HG02870 (cell line): ENCODE measurements around the gene CCSER1.
"Not testable (repeated sequence)": the region's sequence is repeated elsewhere in the genome, so short reads cannot be mapped to it uniquely, and the experiment has no call there.

Source experiments
- ATAC-seq: cut with Tn5 transposase; IDR thresholded peaks from one replicate; pipeline ENCODE4 v1.9.1; 2021; ENCODE audit warnings: mild to moderate bottlenecking, moderate library complexity; ENCODE audit not compliant: unreplicated experiment

Gene CCSER1

GRCh38 chr4:91108751-91109150 is 981.6 kb downstream of the CCSER1 start:
- ATAC-seq: no peak

DNA sequence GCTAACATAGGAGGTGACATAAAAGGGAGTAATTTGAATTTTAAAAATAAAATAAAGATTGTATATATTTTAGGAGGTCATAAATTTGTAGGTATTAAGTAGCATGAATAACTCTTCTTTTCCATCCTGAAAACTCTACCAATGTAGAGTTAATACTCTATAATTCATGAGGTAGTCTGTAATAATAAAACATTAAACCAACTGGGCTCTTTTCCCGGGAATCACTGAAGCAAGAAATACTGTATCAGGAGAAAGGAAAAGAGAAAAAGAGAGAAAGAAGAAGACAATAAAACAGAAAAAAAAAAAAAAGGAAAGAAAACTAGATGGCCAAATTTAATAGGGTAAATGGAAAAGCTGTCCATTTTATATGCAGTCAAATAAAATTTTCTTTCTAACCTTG is 984.4 kb downstream of the CCSER1 start:
- ATAC-seq: no peak

- ATAC-seq: no peak
Observed at GRCh38 chr4:91113130-91113706, 986.0 kb downstream of the CCSER1 start.

GRCh38 chr4:91114386-91114785 is 987.2 kb downstream of the CCSER1 start:
- ATAC-seq: no peak

- no peak for ATAC-seq
Observed at GRCh38 chr4:91116861-91117260, 989.7 kb downstream of the CCSER1 start.

- no peak for ATAC-seq
Observed at GRCh38 chr4:91118597-91118996, 991.4 kb downstream of the CCSER1 start.

DNA sequence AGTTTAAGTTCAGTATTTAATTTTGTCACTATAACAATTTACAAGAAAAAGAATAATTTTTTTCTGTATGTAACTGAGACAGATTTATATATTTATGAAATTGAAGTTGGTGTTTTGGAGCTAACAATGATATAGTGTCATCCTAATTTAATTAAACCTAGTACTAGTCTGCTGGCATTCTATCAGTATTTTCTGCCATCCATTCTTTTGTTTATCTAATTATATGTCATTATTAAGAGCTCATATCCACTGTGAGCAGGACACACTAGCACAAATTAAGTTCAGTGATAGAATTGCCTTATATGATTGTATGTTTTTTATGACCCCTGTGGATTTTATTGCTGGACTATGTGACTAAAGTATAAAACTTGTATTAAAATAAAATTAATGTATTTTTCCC is 996.5 kb downstream of the CCSER1 start:
- no peak for ATAC-seq

- no peak for ATAC-seq
Observed at GRCh38 chr4:91127192-91127591, 1000.0 kb downstream of the CCSER1 start.

DNA sequence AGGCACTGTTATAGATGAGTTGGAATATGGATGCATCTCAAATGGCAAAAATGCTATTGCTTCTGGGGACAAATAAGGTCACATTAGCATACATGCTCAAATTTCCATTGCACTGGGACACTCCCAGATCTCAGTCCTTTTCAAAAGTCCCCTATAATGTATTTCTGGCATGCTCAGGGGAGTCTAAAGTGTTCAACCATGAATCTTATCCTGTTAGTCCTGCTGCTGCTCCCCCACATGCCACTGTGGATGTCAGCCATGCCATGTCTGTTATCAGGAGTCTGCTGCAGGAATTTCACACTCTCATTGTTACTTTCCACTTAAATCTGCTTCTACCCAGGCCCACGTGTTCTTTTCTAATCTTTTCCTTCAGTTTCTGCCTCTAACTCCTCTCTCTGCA is 1000.6 kb downstream of the CCSER1 start:
- ATAC-seq: no peak

GRCh38 chr4:91128519-91128918 is 1001.3 kb downstream of the CCSER1 start:
- no peak for ATAC-seq

DNA sequence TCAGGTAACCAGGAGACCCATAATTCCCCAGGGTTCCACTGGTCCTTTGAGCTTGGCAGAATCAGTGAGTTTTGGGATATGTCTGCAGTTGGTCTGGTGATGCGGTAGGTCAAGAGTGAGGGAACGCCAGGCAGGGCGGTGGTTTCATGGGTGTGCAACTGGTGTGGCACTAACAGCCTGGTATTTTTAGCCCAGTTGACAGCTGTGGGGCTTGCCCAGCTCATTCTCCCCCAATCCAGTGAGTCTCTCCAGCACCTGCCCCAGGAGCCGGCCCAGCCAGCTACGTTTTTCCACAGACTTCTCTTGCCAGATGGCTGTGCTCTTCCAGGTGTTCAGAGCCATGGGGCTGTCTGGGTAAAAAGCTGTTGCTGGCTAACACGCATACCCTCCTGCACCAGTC is 1019.9 kb downstream of the CCSER1 start:
- no peak for ATAC-seq

DNA sequence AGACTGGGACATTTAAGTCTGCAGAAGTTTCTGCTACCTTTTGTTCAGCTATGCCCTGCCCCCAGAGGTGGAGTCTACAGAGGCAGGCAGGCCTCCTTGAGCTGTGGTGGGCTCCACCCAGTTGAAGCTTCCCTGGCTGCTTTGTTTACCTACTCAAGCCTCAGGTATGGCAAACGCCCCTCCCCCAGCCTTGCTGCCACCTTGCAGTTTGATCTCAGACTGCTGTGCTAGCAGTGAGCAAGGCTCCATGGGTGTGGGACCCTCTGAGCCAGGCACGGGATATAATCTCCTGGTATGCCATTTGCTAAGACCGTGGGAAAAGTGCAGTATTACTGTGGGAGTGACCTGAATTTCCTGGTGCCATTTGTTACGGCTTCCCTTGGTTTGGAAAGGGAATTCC is 1026.8 kb downstream of the CCSER1 start:
- not testable (repeated sequence) for ATAC-seq

- ATAC-seq: not testable (repeated sequence)
Observed at GRCh38 chr4:91167864-91168653, 1040.9 kb downstream of the CCSER1 start.

DNA sequence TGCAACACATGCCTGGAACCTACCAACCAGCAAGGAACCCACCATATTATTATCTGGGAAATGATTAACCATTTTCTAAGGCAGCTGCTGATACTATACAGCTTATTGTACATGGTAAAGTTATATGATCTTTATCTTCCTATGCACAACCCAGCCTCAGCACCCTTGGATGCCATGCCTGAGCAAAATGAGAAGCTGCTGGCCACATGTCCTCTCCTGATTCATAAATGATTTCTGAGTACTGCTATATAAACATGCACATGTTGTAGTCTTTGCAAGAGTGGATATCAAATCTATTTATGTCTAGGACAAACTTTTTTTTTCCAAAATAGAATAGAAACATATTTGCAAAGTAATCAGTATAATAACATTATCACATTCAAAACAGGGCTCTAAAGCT is 1043.6 kb downstream of the CCSER1 start:
- no peak for ATAC-seq

DNA sequence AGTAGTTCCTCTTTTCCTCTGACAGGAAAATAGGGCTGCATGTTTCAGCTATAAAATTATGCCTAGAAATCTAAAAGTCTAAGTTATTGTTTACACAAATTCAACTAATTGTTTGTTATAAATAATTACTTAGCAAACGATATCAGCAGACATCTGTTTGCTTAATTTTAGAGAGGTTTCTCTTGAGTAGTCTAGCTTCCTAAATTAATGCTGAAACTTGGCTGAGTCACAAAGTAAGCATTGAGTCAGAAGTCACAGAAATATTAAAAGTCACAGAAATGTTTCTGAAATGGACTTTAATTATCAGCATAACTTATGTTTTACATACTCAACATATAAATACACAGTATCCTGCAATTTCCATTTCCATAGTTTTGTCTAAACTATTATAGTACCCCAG is 1044.0 kb downstream of the CCSER1 start:
- no peak for ATAC-seq

DNA sequence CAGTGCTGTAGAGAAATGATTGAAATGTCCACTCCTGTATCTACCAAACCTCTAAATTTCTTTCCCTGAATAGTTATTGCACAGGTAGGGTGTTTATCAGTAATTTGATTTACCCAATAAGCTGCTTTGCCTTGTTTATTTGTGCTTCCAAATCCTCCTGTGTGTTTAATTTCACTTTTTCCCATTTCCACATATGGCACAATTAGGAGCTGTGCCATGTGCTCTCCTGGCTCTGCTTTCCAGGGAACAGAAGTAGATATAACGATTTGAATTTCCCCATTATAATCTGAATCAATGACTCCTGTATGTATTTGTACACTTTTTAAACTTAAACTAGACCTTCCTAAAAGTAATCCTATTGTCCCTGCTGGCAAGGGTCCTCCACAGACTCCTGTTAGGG is 1057.9 kb downstream of the CCSER1 start:
- not testable (repeated sequence) for ATAC-seq

- ATAC-seq: no peak
Observed at GRCh38 chr4:91198951-91199350, 1071.8 kb downstream of the CCSER1 start.

DNA sequence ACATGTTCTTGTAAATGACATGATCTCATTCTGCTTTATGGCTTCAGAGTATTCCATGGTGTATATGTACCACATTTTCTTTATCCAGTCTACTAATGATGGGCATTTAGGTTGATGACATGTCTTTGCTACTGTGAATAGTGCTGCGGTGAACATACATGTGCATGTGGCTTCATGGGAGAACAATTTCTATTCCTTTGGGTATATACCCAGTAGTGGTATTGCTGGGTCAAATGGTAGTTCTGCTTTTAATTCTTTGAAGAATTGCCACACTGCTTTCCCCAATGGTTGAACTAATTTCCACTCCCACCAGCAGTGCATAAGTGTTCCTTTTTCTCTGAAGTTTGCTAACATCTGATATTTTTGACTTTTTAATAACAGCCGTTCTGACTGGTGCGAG is 1080.3 kb downstream of the CCSER1 start:
- no peak for ATAC-seq

GRCh38 chr4:91212211-91212610 is 1085.0 kb downstream of the CCSER1 start:
- ATAC-seq: no peak

GRCh38 chr4:91217831-91218403 is 1090.7 kb downstream of the CCSER1 start:
- ATAC-seq: not testable (repeated sequence)

- ATAC-seq: no peak
Observed at GRCh38 chr4:91220315-91220714, 1093.1 kb downstream of the CCSER1 start.

DNA sequence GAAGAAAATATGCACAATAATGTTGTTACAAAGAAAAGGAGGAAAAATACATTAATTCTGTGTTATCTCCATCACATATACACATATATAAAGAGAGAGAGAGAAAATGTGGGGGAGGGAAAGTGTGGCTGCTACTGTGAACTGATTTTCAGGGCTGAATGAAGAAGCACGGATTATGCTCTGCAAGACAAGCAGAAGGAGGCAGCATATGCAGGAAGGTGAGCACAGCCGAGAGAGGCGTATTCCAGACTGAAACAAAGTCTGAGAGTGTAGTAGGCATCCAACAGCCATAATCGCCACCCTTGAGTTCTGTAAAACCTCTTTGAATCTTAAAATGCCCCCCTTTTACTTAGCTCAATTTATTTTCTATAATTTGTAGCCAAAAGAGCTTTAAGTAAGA is 1094.8 kb downstream of the CCSER1 start:
- no peak for ATAC-seq
